Measurements from ENCODE around the gene ACOT11. TPM values are rescaled to one million over a fixed set of nuclear protein-coding genes. Genes with fewer than 3 reads are reported as not detected.
"Not testable (repeated sequence)": the region's sequence is repeated elsewhere in the genome, so short reads cannot be mapped to it uniquely, and the experiment has no call there.

The ACOT11 gene
- under 1 TPM; 0.25 to 0.35 (median 0.34) TPM for total RNA-seq

DNA sequence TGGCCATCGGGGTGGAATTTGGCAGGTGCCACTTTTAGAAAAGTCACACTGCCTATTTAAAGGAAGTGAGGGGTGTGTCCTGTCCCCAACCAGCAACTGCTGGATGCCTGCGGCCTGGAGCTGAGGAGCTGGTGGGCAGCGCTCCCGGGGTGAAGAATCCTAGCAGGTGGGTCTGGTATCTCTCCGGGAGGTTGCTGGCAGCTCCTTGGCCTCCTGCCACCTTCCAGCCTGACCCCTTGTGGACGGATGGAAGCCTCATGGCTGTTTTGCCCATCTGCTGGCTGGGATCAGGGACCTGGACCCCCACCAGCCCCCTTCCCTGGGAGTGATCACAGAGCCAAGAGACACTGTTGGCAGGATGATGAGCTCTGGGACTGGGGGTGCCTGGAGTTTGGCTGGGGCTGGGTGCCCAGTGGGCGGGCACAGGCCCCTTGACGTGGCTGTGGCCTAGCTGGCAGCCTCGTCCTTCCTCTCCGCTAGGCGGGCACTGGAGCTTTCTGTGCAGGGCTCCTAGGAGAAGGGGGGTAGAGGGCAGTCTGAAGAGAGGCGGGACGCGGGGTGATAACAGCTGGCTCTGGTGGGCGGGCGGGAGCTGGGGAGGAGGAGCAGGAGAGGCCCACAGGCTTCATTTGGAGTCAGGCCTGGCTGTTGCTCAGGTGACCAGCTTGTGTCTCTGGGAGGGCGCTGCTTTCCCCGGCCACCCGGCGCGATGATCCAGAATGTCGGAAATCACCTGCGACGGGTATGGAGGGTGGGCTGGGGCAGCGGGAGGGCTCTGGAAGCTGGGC, at the start of gene ACOT11:
Gene ACOT11 (plus strand): TSS at position 628 of the 788 bp plus-strand sequence. CDS start 82 bp downstream, at position 710.
- Mint-ChIP-seq H3K27me3 (ENCODE audit: low read depth) (no peaks in the 10 kb centered on the region), H3K36me3 (ENCODE audit: insufficient read depth) (no peaks in the 10 kb centered on the region), H3K4me3 (no peak within 1 kb of the TSS), H3K9me3 (no peaks in the 10 kb centered on the region), H3K4me1 (ENCODE audit: low read depth) (peaks cover 5% of the 10 kb centered on the region)
- ATAC-seq (no peak), DNase-seq (no peak)

DNA sequence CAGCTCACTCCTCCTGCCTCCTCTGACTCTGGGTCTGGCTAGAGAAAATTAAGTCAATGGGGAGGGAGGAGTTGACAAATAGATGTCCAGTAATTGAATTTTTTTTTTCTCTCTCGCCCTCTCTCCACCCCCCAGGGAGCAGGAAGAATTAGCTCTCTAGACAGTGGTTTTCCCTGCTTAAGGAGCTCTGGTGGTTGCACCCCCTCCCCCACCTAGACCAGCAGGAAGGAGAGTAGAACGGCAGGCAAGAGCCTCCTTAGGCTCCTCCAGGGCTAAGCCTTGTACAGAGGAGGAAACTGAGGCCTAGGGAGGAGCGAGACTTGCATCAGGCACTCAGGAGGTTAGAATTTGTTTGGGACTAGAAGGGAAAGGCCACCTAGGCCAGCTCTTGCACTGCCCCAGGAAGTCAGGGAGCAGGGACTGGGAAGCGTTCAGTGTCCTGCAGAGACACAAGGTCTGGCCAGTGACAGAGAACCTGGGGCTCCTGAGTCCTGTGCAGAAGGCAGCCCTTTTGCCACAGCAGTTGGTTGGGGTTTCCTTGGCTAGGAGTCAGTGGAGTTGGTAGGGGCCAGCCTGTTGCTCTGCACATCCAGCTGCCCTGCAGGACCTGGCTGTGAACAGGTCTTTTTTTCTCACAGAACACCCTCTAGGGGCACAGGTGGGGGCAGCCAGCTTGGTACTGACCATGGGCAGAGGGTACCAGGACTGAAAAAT, 49.5 kb upstream of the ACOT11 start:
- Mint-ChIP-seq H3K27me3 (ENCODE audit: low read depth) (peaks cover 53% of the 10 kb centered on the region), H3K4me3 (peak overlapping the region; percentile 73), H3K4me1 (ENCODE audit: low read depth) (peaks cover 9% of the 10 kb centered on the region), H3K36me3 (ENCODE audit: insufficient read depth) (no peaks in the 10 kb centered on the region), H3K9me3 (no peaks in the 10 kb centered on the region)
- ATAC-seq = no peak
- no peak for DNase-seq

- peak; percentile 36 to 47 for ATAC-seq
- H3K27me3 Mint-ChIP-seq (ENCODE audit: low read depth) = peaks cover 53% of the 10 kb centered on the region
- DNase-seq = no peak
- H3K36me3 Mint-ChIP-seq (ENCODE audit: insufficient read depth) = no peaks in the 10 kb centered on the region
- peaks cover 9% of the 10 kb centered on the region for H3K4me1 Mint-ChIP-seq (ENCODE audit: low read depth)
- peak overlapping the region; percentile 73 for H3K4me3 Mint-ChIP-seq
- H3K9me3 Mint-ChIP-seq = no peaks in the 10 kb centered on the region
Measured at GRCh38 chr1:54499097-54499359, 49.0 kb upstream of the ACOT11 start.

- H3K27me3 Mint-ChIP-seq (ENCODE audit: low read depth) = peaks cover 52% of the 10 kb centered on the region
- no peaks in the 10 kb centered on the region for H3K9me3 Mint-ChIP-seq
- ATAC-seq (peak; percentile 64 to 66), DNase-seq (no peak)
- H3K4me1 Mint-ChIP-seq (ENCODE audit: low read depth) = peaks cover 9% of the 10 kb centered on the region
- H3K4me3 Mint-ChIP-seq = peak overlapping the region; percentile 73
- H3K36me3 Mint-ChIP-seq (ENCODE audit: insufficient read depth) = no peaks in the 10 kb centered on the region
Measured at GRCh38 chr1:54499360-54500106, 48.5 kb upstream of the ACOT11 start.

- Mint-ChIP-seq H3K27me3 (ENCODE audit: low read depth) (peaks cover 49% of the 10 kb centered on the region), H3K9me3 (no peaks in the 10 kb centered on the region), H3K4me3 (peak overlapping the region; percentile 60), H3K36me3 (ENCODE audit: insufficient read depth) (no peaks in the 10 kb centered on the region), H3K4me1 (ENCODE audit: low read depth) (peaks cover 9% of the 10 kb centered on the region)
- ATAC-seq (peak; percentile 19 to 49), DNase-seq (no peak)
Measured at GRCh38 chr1:54500107-54500431, 48.0 kb upstream of the ACOT11 start.

DNA sequence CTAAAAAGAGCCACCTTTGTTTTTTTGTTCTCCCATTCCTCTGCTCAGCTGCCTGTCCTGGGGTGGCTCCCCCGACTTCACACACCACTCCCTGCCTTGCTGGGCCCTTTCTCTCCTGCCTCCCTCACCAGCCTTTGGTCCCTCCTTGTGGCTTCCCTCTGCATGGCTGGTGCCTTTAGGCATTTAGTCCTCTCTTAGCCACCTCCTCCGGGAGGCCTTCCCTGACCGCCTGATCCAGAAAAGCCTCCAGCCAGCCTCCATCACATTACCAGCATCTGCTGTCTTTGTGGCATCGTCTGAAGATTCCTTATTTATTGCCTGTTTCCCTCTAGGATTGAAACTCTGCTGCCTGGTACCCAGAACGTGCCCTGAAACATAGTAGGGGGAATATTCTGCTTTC, 46.2 kb upstream of the ACOT11 start:
- ATAC-seq (no peak), DNase-seq (no peak)
- H3K27me3 Mint-ChIP-seq (ENCODE audit: low read depth) = peaks cover 40% of the 10 kb centered on the region
- peaks cover 9% of the 10 kb centered on the region for H3K4me1 Mint-ChIP-seq (ENCODE audit: low read depth)
- no peaks in the 10 kb centered on the region for H3K9me3 Mint-ChIP-seq
- no peaks in the 10 kb centered on the region for H3K36me3 Mint-ChIP-seq (ENCODE audit: insufficient read depth)
- no peak overlapping the region for H3K4me3 Mint-ChIP-seq

DNA sequence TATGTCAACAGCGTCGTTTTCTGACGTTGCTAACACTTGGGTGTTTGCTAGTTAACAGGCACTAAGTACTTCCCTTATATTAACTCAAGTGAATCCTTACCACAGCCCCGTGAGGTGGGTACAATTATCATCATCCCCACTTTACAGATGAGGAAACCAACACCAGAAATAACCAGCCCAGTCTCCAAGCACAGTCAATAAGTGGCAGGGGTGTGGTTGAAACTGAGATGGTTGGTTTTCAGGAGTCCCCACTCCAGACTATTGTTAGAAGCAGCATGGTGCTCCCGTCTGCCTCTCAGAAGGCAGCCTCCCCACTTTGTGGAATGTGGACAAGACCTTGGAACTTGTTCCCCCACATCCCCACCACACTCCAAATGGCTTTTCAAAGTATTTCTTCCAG, 45.7 kb upstream of the ACOT11 start:
- ATAC-seq (no peak), DNase-seq (no peak)
- H3K27me3 Mint-ChIP-seq (ENCODE audit: low read depth) = peaks cover 35% of the 10 kb centered on the region
- H3K4me3 Mint-ChIP-seq = no peak overlapping the region
- no peaks in the 10 kb centered on the region for H3K9me3 Mint-ChIP-seq
- peaks cover 9% of the 10 kb centered on the region for H3K4me1 Mint-ChIP-seq (ENCODE audit: low read depth)
- no peaks in the 10 kb centered on the region for H3K36me3 Mint-ChIP-seq (ENCODE audit: insufficient read depth)

DNA sequence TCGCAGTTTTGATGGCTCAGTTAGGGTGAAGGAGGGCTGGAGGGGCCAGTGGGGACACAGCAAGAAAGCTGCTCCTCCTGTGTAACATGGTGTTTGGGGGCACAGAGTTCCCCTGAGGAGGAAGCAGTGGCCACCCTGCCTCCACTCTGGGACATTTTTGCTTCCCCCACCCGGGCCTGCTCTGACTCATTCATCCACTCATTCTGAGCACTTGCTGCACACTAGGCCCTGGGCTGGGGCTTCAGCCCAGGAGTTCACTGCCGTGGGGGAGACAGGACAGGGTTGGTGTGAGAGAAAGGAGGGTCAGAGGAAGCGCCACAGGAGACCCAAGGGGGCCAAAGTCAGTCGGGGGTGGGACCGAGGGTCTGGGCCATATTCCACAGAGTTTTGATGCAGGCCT, 41.4 kb upstream of the ACOT11 start:
- no peaks in the 10 kb centered on the region for H3K4me1 Mint-ChIP-seq (ENCODE audit: low read depth)
- DNase-seq (no peak), ATAC-seq (peak in 1 of 2 donors; percentile 43)
- H3K9me3 Mint-ChIP-seq = no peaks in the 10 kb centered on the region
- H3K27me3 Mint-ChIP-seq (ENCODE audit: low read depth) = peaks cover 17% of the 10 kb centered on the region
- H3K36me3 Mint-ChIP-seq (ENCODE audit: insufficient read depth) = no peaks in the 10 kb centered on the region
- no peak overlapping the region for H3K4me3 Mint-ChIP-seq

- Mint-ChIP-seq H3K27me3 (ENCODE audit: low read depth) (peaks cover 11% of the 10 kb centered on the region), H3K36me3 (ENCODE audit: insufficient read depth) (no peaks in the 10 kb centered on the region), H3K4me3 (no peak overlapping the region), H3K4me1 (ENCODE audit: low read depth) (no peaks in the 10 kb centered on the region), H3K9me3 (no peaks in the 10 kb centered on the region)
- DNase-seq (no peak), ATAC-seq (no peak)
Measured at GRCh38 chr1:54507033-54507870, 40.8 kb upstream of the ACOT11 start.

DNA sequence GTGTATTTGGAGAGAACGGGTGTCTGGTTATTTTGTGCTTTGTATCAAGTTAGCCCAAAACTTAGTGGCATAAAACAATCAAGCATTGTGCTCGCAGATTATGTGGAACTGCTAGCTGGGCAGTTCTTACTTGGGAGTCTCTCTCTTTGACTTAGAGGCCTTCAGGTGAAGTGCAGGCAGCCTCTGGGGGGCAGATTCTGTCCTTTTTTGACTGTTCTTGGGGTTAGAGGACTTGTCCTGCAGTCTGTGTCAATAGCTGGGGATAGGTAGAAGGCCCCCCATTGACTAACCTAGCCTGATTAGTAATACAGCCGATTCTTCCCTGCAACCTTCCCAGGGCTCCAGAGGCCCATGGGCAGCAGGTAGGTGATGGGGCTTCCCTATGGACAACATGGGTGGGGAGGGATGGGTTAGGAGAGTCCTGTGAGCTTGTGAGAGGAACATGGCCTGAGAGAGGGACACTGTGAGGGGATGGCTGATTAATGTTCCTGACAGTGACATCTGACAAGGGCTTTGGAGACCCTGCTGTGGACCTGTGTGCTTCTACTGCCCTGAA, 37.2 kb upstream of the ACOT11 start:
- no peak for ATAC-seq
- no peaks in the 10 kb centered on the region for H3K9me3 Mint-ChIP-seq
- no peaks in the 10 kb centered on the region for H3K36me3 Mint-ChIP-seq (ENCODE audit: insufficient read depth)
- no peak for DNase-seq
- H3K4me3 Mint-ChIP-seq = no peak overlapping the region
- H3K4me1 Mint-ChIP-seq (ENCODE audit: low read depth) = no peaks in the 10 kb centered on the region
- peaks cover 6% of the 10 kb centered on the region for H3K27me3 Mint-ChIP-seq (ENCODE audit: low read depth)

- not testable (repeated sequence) for H3K9me3 Mint-ChIP-seq; H3K4me1 Mint-ChIP-seq (ENCODE audit: low read depth)
Measured at GRCh38 chr1:54513921-54514580, 34.0 kb upstream of the ACOT11 start.

GRCh38 chr1:54516249-54516920, 31.6 kb upstream of the ACOT11 start:
- no peaks in the 10 kb centered on the region for H3K4me1 Mint-ChIP-seq (ENCODE audit: low read depth)
- ATAC-seq (no peak), DNase-seq (no peak)
- H3K4me3 Mint-ChIP-seq = no peak overlapping the region
- no peaks in the 10 kb centered on the region for H3K9me3 Mint-ChIP-seq
- H3K27me3 Mint-ChIP-seq (ENCODE audit: low read depth) = no peaks in the 10 kb centered on the region
- no peaks in the 10 kb centered on the region for H3K36me3 Mint-ChIP-seq (ENCODE audit: insufficient read depth)

More at GRCh38 chr1:54513921-54514580, 34.0 kb upstream of the ACOT11 start:
- not testable (repeated sequence) for ATAC-seq; DNase-seq; H3K36me3 Mint-ChIP-seq (ENCODE audit: insufficient read depth); H3K27me3 Mint-ChIP-seq (ENCODE audit: low read depth); H3K4me3 Mint-ChIP-seq

- no peak overlapping the region for H3K4me3 Mint-ChIP-seq
- DNase-seq (no peak), ATAC-seq (no peak)
- no peaks in the 10 kb centered on the region for H3K36me3 Mint-ChIP-seq (ENCODE audit: insufficient read depth)
- no peaks in the 10 kb centered on the region for H3K9me3 Mint-ChIP-seq
- H3K27me3 Mint-ChIP-seq (ENCODE audit: low read depth) = no peaks in the 10 kb centered on the region
- H3K4me1 Mint-ChIP-seq (ENCODE audit: low read depth) = no peaks in the 10 kb centered on the region
Measured at GRCh38 chr1:54517496-54517895, 30.5 kb upstream of the ACOT11 start.
